ENCODE results near the gene R3HCC1L.

R3HCC1L gene

GRCh38 chr10:98141484-98142073 is 7.1 kb downstream of the R3HCC1L start:
- Histone ChIP-seq H3K4me2 (ENCODE audit: low read depth, low read length) (no peak overlapping the region), H3K9ac (ENCODE audit: low read length) (no peak overlapping the region), H4K20me1 (ENCODE audit: insufficient read depth, low read length) (peaks cover 19% of the 10 kb centered on the region), H3K9me3 (replicated peaks; ENCODE audit: insufficient read depth, low read length) (no peaks in the 10 kb centered on the region), H3K79me2 (ENCODE audit: low read length) (peaks cover 98% of the 10 kb centered on the region), H3F3A (ENCODE audit: insufficient read depth, low read length) (no peaks in the 10 kb centered on the region), H3K36me3 (replicated peaks; ENCODE audit: insufficient read depth, low read length) (no peaks in the 10 kb centered on the region), H3K27me3 (replicated peaks; ENCODE audit: insufficient read depth, low read length) (no peaks in the 10 kb centered on the region), H3K27ac (ENCODE audit: low read length) (no peak overlapping the region), H3K9me2 (replicated peaks; ENCODE audit: insufficient read depth, low read length) (no peaks in the 10 kb centered on the region), H2AFZ (ENCODE audit: low read length) (no peak overlapping the region), H3K4me3 (ENCODE audit: low read length) (no peak overlapping the region), H3K4me1 (ENCODE audit: low read length) (no peaks in the 10 kb centered on the region)
- TF ChIP-seq EZH2 (optimal IDR thresholded peaks at IDR 0.05; ENCODE audit: low read depth, low read length) (no peak), CTCF (IDR thresholded peaks at IDR 0.05; ENCODE audit: low read length) (no peak), EZH2phosphoT487 (IDR thresholded peaks at IDR 0.05; ENCODE audit: low read length) (no peak)
- DNase-seq, result no peak

DNA sequence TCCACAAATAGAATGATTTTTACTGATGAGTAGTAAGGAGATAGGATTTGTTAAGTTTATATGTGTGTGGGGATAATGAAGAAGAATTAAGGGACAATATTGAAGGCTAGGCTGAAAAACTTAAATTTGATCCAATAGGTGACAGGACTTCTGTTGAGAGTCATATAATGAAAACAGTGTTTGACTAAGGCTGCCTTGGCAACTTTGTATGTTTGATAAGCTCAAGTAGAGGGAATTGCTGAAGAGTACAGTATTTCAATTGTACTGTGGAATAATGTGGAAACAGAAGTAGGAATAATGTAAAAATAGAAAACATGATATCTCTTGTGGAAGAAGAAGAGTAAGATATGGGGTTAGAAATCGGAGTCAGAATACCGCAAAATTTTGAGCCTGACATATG is 10.5 kb downstream of the R3HCC1L start:
- no peak overlapping the region for H2AFZ ChIP-seq (ENCODE audit: low read length)
- no peak overlapping the region for H3K9ac ChIP-seq (ENCODE audit: low read length)
- no peak overlapping the region for H3K4me2 ChIP-seq (ENCODE audit: low read depth, low read length)
- no peak for TF ChIP-seq EZH2 (optimal IDR thresholded peaks at IDR 0.05; ENCODE audit: low read depth, low read length)
- TF ChIP-seq CTCF (IDR thresholded peaks at IDR 0.05; ENCODE audit: low read length), result no peak
- TF ChIP-seq EZH2phosphoT487 (IDR thresholded peaks at IDR 0.05; ENCODE audit: low read length), result no peak
- no peak for DNase-seq
- no peaks in the 10 kb centered on the region for H3K36me3 ChIP-seq (replicated peaks; ENCODE audit: insufficient read depth, low read length)
- H3K9me3 ChIP-seq (replicated peaks; ENCODE audit: insufficient read depth, low read length), result no peaks in the 10 kb centered on the region
- H3K79me2 ChIP-seq (ENCODE audit: low read length), result peaks cover 98% of the 10 kb centered on the region
- H3K27me3 ChIP-seq (replicated peaks; ENCODE audit: insufficient read depth, low read length), result no peaks in the 10 kb centered on the region
- H3K4me1 ChIP-seq (ENCODE audit: low read length), result no peaks in the 10 kb centered on the region
- no peak overlapping the region for H3K4me3 ChIP-seq (ENCODE audit: low read length)
- H3F3A ChIP-seq (ENCODE audit: insufficient read depth, low read length), result no peaks in the 10 kb centered on the region
- no peaks in the 10 kb centered on the region for H3K9me2 ChIP-seq (replicated peaks; ENCODE audit: insufficient read depth, low read length)
- peaks cover 28% of the 10 kb centered on the region for H4K20me1 ChIP-seq (ENCODE audit: insufficient read depth, low read length)
- H3K27ac ChIP-seq (ENCODE audit: low read length), result no peak overlapping the region

DNA sequence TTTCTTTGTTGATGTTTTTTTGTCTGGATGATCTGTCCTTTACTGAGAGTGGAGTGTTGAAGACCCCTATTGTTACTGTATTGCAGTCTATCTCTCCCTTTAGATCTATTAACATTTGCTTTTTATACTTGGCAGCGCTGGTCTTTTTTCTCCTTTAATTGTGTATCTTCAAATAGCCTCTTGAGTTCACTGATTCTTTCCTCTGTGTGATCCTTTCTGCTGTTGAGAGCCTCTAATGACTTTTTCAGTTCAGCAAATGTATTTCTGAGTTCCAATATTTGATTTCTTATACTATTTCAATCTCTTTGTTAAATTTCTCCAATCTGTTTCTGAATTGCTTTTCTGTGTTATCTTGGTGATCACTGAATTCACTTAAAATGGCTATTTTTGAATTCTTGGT is 15.4 kb downstream of the R3HCC1L start:
- H3K27me3 ChIP-seq (replicated peaks; ENCODE audit: insufficient read depth, low read length), result no peaks in the 10 kb centered on the region
- no peak overlapping the region for H3K4me3 ChIP-seq (ENCODE audit: low read length)
- H4K20me1 ChIP-seq (ENCODE audit: insufficient read depth, low read length), result peaks cover 24% of the 10 kb centered on the region; the same call in 1 of the 2 replicates
- H3F3A ChIP-seq (ENCODE audit: insufficient read depth, low read length), result no peaks in the 10 kb centered on the region
- H3K79me2 ChIP-seq (ENCODE audit: low read length), result peaks cover 78% of the 10 kb centered on the region
- TF ChIP-seq EZH2phosphoT487 (IDR thresholded peaks at IDR 0.05; ENCODE audit: low read length), result no peak
- no peak for TF ChIP-seq CTCF (IDR thresholded peaks at IDR 0.05; ENCODE audit: low read length)
- no peak for TF ChIP-seq EZH2 (optimal IDR thresholded peaks at IDR 0.05; ENCODE audit: low read depth, low read length)
- H3K27ac ChIP-seq (ENCODE audit: low read length), result no peak overlapping the region
- no peaks in the 10 kb centered on the region for H3K4me1 ChIP-seq (ENCODE audit: low read length)
- H3K36me3 ChIP-seq (replicated peaks; ENCODE audit: insufficient read depth, low read length), result no peaks in the 10 kb centered on the region
- no peak overlapping the region for H3K9ac ChIP-seq (ENCODE audit: low read length)
- no peak overlapping the region for H3K4me2 ChIP-seq (ENCODE audit: low read depth, low read length)
- H3K9me3 ChIP-seq (replicated peaks; ENCODE audit: insufficient read depth, low read length), result no peaks in the 10 kb centered on the region
- no peaks in the 10 kb centered on the region for H3K9me2 ChIP-seq (replicated peaks; ENCODE audit: insufficient read depth, low read length)
- H2AFZ ChIP-seq (ENCODE audit: low read length), result no peak overlapping the region
- no peak for DNase-seq
